OCI-LY3 (cell line): ENCODE data around the gene MED16.

ENCODE experiments used
- EZH2phosphoT487 ChIP-seq: fragments of 200-600 bp; shearing (Covaris generic); IDR thresholded peaks from 2 replicates; pipeline ENCODE4 v1.6.1; 2018; ENCODE audit warnings: antibody characterized with exemption, mixed run types, low read depth
- TF ChIP-seq, protein P1 (sequence below): fragments of 200-600, 300-600 bp; sonication (generic); IDR thresholded peaks from 2 replicates; pipeline ENCODE4 v1.5.1; 2014; ENCODE audit warnings: antibody characterized with exemption, low read length, low read depth

DNA sequence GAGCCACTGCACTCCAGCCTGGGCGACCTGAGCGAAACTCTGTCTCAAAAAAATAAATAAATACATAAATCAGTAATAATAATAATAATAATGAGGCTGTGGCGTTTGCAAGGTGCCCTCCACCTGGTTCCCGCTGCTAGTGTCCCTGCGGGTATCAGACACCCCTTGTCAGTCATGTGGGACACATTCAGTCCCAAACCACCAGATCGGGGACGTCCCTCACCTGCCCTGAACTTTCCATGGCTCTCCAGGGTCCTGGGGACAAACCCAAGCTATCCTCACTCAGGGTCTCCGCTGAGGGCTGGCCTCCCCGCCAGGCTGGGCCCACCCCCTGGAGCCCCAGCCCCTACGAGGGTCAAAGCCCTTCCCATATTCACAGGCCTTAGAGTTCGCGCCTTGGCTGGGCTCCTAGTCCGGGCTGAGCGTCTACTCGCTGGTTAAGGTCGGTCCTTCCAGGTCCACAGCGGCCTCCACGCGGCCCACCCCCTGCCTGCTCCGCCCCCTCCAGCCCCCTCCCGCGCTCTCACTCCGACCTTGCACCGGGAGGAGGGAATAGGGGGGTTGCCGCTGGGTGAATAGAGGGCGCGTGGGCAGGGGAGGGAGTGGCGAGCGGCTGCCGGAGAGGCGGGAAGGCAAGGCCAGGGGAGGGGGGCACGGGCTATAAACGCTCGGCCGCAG lies 23.8 kb upstream of the MED16 start:
- TF ChIP-seq, protein P1, sequence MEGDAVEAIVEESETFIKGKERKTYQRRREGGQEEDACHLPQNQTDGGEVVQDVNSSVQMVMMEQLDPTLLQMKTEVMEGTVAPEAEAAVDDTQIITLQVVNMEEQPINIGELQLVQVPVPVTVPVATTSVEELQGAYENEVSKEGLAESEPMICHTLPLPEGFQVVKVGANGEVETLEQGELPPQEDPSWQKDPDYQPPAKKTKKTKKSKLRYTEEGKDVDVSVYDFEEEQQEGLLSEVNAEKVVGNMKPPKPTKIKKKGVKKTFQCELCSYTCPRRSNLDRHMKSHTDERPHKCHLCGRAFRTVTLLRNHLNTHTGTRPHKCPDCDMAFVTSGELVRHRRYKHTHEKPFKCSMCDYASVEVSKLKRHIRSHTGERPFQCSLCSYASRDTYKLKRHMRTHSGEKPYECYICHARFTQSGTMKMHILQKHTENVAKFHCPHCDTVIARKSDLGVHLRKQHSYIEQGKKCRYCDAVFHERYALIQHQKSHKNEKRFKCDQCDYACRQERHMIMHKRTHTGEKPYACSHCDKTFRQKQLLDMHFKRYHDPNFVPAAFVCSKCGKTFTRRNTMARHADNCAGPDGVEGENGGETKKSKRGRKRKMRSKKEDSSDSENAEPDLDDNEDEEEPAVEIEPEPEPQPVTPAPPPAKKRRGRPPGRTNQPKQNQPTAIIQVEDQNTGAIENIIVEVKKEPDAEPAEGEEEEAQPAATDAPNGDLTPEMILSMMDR = no peak
- TF ChIP-seq EZH2phosphoT487 = no peak
